COLO668 (cell line): ENCODE measurements around the gene UBTD1.

Experiments
- DNase-seq: peaks from one replicate; lab custom pipeline; 2025; ENCODE audit not compliant: unreplicated experiment; lab: John Stamatoyannopoulos, UW

The UBTD1 gene

GRCh38 chr10:97582169-97582568 is 83.4 kb downstream of the UBTD1 start:
- no peak for DNase-seq

- DNase-seq, result no peak
Measured at GRCh38 chr10:97583476-97583875, 84.8 kb downstream of the UBTD1 start.

DNA sequence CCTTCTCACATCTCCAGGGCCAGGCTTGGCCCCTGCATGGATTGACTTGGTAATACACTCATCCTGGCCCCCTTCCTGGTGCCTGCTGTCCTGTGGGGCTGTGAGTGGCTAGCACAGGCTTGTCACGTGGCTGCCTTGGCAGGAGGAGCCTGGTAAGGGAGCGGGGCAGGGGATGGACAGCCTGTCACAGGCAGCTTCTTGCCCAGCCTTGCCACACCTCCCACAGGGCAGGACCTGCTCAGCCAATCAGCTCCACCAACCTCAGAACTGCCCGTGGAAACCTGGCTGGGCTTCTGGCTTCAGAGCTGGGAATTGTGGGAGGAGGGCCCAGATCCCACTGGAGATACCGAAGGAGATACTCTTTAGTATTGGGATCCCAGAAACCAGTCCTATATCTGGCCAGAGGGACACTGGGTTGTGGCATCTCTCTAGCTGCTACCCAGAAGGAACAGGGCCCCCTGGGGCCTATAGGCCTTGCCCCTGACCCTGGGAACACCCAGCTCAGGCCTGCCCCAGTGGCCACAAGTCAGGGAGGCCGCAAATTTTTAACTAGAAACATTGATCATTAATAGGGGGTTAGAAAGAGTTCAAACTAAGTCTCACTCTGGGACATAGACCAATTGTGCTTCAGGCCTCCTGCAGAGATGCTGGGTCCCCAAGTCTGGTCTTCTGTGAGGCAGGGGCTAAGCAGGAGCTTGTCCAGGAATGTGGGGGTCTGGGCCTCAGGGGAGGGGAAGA is 85.5 kb downstream of the UBTD1 start, which contains the start of gene HOGA1:
TSS of gene HOGA1 (plus strand) at position 330 of the 738 bp plus-strand sequence. CDS start at position 645, 315 bp downstream.
- DNase-seq, result no peak

GRCh38 chr10:97584798-97585438 is 86.2 kb downstream of the UBTD1 start:
- peak; percentile 3 for DNase-seq

- DNase-seq, result no peak
Measured at GRCh38 chr10:97585439-97585811, 86.7 kb downstream of the UBTD1 start.

GRCh38 chr10:97587183-97587582 is 88.5 kb downstream of the UBTD1 start:
- no peak for DNase-seq

- DNase-seq, result no peak
Measured at GRCh38 chr10:97589479-97589878, 90.8 kb downstream of the UBTD1 start, which contains the start of gene C10orf62. Gene C10orf62 (plus strand): TSS chr10:97589721. CDS start chr10:97589898, 177 bp downstream.

DNA sequence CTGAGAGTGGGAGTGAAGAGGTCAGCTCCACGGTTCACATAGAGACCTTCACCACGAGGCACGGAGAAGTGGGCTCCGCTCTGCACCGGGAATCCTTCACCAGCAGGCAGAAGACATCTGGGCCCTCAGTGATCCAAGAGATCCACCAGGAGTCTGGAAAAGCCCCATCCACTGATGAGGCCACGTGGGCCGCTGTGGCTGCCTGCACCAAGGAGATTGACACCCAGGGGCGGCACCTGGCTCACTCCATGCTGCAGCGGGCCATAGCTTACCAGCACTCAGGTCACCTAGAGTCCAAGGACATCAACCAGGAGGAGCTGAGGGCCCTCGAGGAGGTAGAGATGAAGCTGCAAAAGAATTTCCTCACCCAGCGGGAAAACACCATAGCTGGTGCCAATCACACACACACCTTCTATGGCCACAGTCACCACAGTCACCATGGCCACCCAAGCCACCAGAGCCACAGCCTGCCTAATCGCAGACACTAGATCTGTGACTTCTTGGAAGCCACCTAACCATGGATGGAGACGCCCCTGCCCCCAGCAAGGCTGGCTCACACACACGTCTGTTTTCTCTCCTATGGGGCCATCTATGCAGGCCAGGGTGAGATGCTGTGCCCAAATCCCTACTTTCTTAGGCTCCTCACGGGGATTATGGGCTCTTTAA is 91.5 kb downstream of the UBTD1 start:
- no peak for DNase-seq

DNA sequence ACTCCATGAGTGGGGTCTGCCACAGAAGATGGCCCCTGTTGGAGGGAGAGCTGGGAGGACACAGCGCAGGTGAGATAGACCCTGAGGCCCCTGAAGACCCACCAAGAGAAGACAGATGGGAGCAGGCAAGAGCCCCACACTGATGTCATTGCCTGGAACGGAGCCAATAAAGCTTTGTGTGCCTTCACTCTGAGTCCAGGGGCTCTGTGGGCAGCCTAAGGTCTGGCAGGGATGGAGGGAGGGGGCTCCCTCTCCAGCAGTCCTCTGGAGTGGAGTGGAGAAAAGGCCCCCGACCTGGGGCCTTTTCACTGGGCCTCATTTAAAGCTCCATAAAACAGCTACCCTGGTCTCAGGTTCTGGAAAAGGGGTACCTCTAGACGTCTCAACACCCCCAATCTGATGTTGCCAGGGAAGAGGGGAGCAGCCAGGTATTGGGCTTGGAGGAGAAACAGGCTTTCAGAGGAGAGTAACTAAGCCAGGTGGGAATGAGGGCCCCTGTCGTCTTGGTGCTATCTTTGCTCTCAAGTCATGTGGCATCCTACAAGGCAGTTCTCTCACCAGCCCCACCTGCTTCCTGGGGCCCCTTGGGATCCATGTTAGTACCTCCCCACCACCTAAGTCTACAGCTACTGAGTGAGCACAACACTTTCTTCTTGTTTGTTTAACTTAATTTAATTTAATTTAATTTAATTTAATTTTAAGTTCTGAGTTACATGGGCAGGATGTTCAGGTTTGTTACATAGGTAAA is 92.2 kb downstream of the UBTD1 start:
- DNase-seq, result peak; percentile 0

- no peak for DNase-seq
Measured at GRCh38 chr10:97593421-97593820, 94.7 kb downstream of the UBTD1 start.

- DNase-seq, result no peak
Measured at GRCh38 chr10:97596101-97597082, 97.7 kb downstream of the UBTD1 start.

DNA sequence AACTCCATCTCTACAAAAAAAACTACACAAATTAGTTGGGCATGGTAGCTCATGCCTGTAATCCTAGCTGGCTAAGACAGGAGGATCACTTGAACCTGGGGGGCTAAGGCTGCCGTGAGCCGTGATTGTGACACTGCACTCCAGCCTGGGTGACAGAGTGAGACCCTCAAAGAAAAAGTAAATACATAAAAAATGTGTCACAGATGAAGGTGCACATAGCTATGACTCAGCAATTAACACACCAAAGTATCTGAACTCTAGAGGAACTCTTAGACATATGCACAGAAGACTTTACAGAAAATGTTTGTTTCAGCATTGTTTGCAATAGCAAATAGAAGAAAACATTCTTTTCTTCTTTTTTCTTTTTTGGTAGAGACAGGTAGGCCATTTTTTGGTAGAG is 99.1 kb downstream of the UBTD1 start:
- DNase-seq, result no peak

- no peak for DNase-seq
Measured at GRCh38 chr10:97598407-97599271, 99.9 kb downstream of the UBTD1 start.

GRCh38 chr10:97599272-97599619 is 100.5 kb downstream of the UBTD1 start:
- no peak for DNase-seq

DNA sequence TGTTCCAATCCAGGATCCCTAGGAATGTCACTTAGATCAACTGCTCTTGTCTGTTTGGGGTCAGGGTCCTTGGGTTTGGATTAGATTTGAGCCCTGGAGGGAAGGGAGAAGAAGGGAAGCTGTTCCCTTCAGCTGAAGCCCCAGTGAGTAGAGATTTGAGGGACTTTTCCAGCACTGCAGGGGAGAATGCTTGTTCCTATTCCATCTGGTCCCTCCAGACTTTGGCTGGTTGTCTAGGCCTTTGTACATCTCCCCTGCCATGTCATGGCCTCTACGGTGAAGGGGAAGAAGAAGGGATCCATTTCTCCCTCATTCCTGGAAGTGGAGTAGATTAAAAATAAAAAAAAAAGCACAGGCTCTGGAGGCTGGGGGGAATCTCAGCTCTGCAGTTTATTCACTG is 101.9 kb downstream of the UBTD1 start:
- DNase-seq, result no peak

GRCh38 chr10:97601268-97602215 is 102.8 kb downstream of the UBTD1 start:
- DNase-seq, result no peak

DNA sequence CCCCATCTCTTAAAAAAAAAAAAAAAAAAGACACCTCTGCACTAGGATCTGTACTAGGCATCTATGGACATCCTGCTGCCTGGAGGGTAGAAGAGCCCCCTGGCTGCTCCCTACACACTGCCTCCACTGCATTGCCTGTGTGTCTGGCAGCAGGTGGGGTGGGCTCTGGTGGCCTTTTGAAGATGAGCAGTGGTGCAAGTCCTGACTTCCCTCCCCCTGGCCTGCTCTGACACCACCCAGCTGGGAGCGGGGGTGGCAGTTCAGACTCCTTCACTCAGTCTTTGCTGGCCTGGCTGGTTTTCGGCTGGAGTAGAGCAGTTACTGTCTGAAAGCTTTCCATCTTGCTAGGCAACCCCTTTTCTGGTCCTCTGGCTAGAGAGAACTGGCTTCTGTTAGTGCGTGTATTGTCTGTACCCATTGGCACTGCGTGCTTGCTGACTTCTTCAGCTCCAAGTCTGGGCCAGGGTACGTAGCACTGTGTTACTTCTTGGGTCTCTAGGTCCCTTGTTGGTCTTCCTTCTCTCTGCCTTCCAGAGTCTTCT is 108.4 kb downstream of the UBTD1 start:
- DNase-seq, result no peak
